ENCODE measurements around the gene BRD8.
"Not testable (repeated sequence)": the region's sequence is repeated elsewhere in the genome, so short reads cannot be mapped to it uniquely, and the experiment has no call there.

BRD8 gene

GRCh38 chr5:138178516-138179276, at the start of gene BRD8, which contains the start of gene KIF20A:
BRD8 (minus strand) TSS chr5:138178630; CDS start chr5:138178614, 16 bp downstream.
KIF20A (plus strand) TSS chr5:138179112; CDS start chr5:138179681, 569 bp downstream.
- DNase-seq (ENCODE audit: low read depth in 2 of 2), result peak; percentile 76 to 79

- no peak for DNase-seq (ENCODE audit: low read depth in 2 of 2)
These were observed 48.5 kb upstream of the BRD8 start for GRCh38 chr5:138226910-138227309.

- DNase-seq (ENCODE audit: low read depth in 2 of 2), result no peak
These were observed 46.3 kb upstream of the BRD8 start for GRCh38 chr5:138224712-138225111.

- DNase-seq (ENCODE audit: low read depth in 2 of 2), result no peak
These were observed 45.1 kb upstream of the BRD8 start for GRCh38 chr5:138223532-138223931.

DNA sequence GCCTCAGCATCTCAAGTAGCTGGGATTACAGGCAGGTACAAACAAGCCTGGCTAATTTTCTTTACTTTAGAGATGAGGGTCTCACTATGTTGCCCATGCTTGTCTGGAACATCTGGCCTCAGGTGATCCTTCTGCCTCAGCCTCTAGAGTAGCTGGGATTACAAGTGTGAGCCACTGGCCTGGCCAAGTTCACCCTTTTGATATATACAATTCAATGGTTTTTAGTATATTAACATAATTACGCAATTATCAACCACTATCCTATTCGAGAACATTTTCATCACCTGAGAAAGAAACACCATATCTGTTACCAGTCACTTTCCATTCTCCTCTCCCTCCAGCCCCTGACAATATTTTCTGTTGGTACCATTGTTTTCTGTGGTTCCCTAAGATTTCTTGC, 38.4 kb upstream of the BRD8 start:
- no peak for DNase-seq (ENCODE audit: low read depth in 2 of 2)

DNA sequence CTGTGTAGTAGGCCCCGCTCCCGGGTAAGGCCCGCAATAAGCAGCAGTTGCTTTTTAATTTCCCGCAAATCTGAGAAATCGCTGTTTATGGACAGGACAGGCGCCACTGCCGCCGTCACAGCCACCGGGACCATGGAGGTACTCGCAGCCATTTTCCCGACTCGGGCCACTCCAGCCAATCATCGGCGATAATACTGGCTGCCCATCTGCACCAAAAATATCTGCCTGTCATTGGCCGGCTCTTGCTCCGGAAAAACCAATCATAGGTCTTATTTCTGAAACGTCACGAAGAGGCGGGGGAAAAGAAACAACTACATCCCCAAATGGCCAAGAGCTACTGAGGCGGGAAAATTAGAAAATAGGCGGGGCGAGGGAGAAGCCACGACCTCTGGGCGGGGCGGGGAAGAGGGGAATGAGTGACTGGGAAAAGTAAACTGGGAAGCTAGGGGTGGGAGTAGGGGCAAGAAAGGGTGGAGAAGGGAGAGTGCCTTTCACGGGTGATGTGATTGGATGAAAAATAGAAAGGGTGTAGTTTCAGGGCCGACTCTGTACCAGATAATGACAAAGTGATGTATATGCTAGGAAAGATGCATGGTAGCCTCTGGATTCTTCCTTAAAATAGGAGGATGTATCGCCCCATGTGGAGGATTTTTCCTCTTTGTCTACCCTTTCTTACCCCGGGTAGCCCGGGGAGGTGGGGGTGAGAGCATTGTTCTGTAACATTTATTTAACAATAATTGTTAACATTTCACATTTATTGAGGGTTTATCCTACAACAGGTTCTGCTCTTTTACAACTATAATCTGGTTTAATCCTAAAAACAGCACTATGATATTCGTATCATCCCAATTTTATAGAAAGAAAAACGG, 35.0 kb upstream of the BRD8 start, which contains the start of gene CDC23:
Gene CDC23 (minus strand): TSS at position 163 of the 869 bp plus-strand sequence. CDS start 11 bp downstream, at position 152.
- DNase-seq (ENCODE audit: low read depth in 2 of 2), result peak; percentile 72 to 82

DNA sequence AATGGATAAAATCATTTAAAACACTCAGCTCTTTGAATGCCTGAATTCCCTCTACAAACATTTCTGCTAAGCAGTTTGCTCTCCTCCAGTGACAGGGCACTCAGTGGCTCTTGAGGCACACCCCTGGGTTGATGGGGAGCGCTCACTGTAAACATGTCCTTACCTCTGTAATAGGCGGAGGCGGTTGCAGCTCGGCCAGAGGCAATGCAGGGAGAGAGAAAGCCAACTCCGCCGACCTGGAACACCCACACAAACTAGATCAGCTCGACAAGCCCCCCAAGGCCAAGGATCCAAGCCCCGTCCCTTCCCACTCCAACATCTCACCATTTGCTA, 34.4 kb upstream of the BRD8 start:
- no peak for DNase-seq (ENCODE audit: low read depth in 2 of 2)

DNA sequence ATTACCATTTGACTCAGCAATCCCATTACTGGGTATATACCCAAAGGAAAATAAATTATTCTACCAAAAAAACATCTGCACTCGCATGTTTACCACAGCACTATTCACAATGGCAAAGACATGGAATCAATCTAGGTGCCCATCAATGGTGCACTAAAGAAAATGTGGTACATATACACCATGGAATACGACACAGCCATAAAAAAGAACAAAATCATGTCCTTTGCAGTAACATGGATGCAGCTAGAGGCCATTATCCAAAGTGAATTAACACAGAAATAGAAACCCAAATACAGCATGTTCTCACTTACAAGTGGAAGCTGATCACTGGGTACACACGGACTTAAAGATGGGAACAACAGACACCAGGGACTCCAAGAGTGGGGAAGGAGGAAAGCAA, 32.6 kb upstream of the BRD8 start:
- no peak for DNase-seq (ENCODE audit: low read depth in 2 of 2)

- not testable (repeated sequence) for DNase-seq (ENCODE audit: low read depth in 2 of 2)
These were observed 15.4 kb upstream of the BRD8 start for GRCh38 chr5:138193859-138194258.

DNA sequence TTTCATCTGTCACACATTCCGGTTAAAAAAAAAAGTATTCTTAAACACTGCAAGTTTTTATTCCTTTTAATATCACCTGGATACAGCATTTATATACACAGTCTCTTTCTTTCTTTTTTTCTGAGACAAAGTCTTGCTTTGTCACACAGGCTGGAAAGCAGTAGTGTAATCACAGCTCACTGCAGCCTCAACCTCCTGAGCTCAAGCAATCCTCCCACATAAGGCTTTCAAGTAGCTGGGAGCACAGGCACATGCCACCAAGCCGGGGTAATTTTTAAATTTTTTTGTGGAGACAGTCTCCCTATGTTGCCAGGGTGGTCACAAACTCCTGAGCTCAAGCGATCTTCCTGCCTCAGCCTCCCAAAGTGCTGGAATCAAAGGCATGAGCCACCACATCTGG, 14.4 kb upstream of the BRD8 start:
- no peak for DNase-seq (ENCODE audit: low read depth in 2 of 2)

DNA sequence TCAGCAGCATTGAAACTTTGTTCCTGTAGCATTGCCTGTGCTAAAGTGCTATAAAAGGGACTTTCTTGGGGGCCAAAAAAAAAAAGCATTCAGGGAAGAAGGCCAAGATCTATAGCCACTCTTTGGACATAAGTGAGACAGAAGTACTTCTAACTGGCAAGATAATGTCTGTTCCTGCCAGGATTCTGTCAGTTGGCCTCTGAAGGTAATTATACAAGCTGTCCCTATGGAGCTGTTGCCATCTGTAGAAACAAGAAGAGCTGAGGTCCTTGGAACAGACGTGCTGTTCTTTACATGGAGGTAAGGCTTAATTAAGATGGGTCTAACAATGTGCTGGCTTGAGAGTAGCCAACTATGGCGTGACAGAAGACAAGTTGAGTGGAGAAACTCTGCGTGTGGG, 10.2 kb upstream of the BRD8 start:
- no peak for DNase-seq (ENCODE audit: low read depth in 2 of 2)

DNA sequence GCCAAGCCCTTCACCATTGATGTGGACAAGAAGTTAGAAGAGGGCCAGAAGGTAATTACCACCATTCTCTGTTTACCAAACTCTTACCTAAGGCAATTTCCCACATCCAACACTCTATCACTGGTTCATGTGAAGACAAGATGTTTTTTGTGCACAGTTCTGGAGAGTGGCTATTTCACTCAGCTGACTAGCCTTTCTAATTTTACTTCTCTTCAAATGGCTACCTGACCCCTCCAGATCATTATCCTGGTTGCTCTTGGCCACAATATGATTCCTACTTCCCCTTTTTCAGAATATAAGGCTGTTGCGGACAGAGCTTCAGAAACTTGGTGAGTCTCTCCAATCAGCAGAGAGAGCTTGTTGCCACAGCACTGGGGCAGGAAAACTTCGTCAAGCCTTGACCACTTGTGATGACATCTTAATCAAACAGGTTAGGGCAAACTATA, 7.6 kb upstream of the BRD8 start:
- no peak for DNase-seq (ENCODE audit: low read depth in 2 of 2)

- no peak for DNase-seq (ENCODE audit: low read depth in 2 of 2)
These were observed 4.4 kb upstream of the BRD8 start for GRCh38 chr5:138182808-138183207.

- no peak for DNase-seq (ENCODE audit: low read depth in 2 of 2)
These were observed 2.4 kb upstream of the BRD8 start for GRCh38 chr5:138180841-138181240.

DNA sequence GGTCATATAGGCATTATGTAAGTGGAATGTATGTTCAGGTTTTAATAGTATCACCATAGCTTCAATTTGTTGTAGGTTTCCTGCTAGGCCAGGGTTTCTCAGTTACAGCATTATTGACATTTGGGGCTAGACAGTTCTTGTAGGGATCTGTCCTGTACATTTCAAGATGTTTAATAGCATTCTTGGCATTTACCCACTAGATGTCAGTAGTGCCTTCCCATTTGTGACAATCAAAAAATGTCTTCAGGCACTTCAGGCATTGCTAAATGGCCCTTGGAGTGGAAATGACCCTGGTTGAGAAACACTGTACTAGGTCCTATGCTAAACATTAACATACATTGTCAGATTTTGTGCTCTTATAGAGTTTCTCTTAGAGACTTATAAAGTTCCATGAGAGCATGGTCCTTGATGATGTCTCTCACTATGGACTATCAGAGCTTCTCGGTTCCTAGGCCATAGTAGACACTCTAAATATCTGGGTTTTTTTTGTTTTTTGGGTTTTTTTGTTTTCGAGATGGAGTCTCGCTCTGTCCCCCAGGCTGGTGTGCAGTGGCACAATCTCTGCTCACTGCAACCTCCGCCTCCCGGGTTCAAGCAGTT, 1.9 kb upstream of the BRD8 start:
- no peak for DNase-seq (ENCODE audit: low read depth in 2 of 2)

DNA sequence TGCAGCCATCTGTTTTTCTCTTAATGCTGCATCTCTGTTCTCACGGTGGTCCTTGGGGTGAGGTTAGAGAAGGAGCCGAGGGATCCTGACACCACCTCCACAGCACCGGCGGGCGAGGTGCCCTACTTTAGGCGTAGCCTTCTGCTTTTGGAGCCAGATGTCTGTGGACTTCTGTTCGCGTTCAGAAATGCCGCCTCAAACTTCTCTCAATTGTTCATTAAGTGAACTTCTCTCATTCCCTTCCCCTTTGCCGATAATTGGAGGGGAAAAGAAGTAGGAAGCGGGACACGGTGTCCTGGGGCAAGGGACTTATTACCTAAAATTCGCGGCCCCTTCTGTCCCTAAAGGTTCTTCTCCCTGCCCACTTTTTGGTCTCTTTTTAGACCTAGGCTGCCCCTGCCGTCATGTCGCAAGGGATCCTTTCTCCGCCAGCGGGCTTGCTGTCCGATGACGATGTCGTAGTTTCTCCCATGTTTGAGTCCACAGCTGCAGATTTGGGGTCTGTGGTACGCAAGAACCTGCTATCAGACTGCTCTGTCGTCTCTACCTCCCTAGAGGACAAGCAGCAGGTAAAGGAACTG, 937 bp upstream of the BRD8 start:
- DNase-seq (ENCODE audit: low read depth in 2 of 2), result no peak

- DNase-seq (ENCODE audit: low read depth in 2 of 2), result no peak
These were observed 402 bp downstream of the BRD8 start for GRCh38 chr5:138177941-138178515.

- DNase-seq (ENCODE audit: low read depth in 2 of 2), result no peak
These were observed 8.1 kb downstream of the BRD8 start for GRCh38 chr5:138170299-138170698.

DNA sequence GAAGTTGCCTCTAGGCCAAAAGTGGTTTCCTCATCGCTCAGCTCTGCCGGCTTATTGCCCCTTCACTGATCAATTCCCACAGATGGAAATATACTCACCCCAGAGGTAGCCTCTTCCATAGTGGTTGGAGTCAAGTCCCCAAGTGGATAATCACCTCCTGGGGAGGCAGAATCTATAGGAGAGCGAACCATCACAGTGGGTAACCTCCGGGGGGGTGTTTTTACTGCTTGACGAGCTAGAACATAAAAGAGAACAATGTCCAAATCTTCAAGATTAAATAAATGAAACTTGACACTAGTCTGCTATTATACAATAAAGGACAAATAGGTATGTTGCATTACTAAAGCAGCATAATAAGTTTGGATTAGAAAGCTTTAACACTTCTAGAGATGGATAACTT, 9.3 kb downstream of the BRD8 start:
- no peak for DNase-seq (ENCODE audit: low read depth in 2 of 2)

- no peak for DNase-seq (ENCODE audit: low read depth in 2 of 2)
These were observed 14.7 kb downstream of the BRD8 start for GRCh38 chr5:138163721-138164120.

DNA sequence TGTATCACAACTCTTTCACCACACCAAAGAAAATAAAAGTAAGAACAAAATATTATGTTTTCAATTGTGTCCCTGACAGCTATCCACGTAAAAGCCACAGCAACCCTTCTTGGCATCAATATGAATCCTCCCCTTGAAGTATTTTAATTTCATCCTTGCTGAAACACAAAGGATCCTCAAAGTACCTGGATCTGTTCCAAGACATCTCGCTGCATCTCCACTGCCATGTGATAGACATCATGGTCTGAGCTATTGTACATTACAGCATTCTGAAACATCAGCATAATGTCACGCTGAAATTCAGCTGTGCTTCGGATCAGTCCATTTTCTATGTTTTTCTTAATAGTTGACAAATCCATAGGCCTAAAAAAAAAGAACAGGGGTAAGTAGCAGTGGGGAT, 17.7 kb downstream of the BRD8 start:
- no peak for DNase-seq (ENCODE audit: low read depth in 2 of 2)

- no peak for DNase-seq (ENCODE audit: low read depth in 2 of 2)
These were observed 18.8 kb downstream of the BRD8 start for GRCh38 chr5:138159666-138160065.
